ENCODE measurements around the gene LCN6. TPM values are rescaled to one million over a fixed set of nuclear protein-coding genes. Genes with fewer than 3 reads are reported as not detected.

Gene LCN6
- total RNA-seq, 1 donor from 2014 or later = not detected

GRCh38 chr9:136751814-136752213, 3.5 kb upstream of the LCN6 start:
- Mint-ChIP-seq H3K9me3 (peaks cover 34% of the 10 kb centered on the region), H3K27ac (no peak overlapping the region), H3K4me1 (ENCODE audit: low read depth) (peaks cover 11% of the 10 kb centered on the region), H3K27me3 (ENCODE audit: low read depth) (peaks cover 3% of the 10 kb centered on the region), H3K4me3 (ENCODE audit: low read depth) (no peak overlapping the region), H3K36me3 (ENCODE audit: low read depth) (peaks cover 12% of the 10 kb centered on the region)
- intact Hi-C loops (cut with micrococcal nuclease) = no loop called here
- DNase-seq (ENCODE audit: low spot score) = no peak

GRCh38 chr9:136751244-136751643, 2.9 kb upstream of the LCN6 start:
- Mint-ChIP-seq H3K4me3 (ENCODE audit: low read depth) (no peak overlapping the region), H3K27ac (no peak overlapping the region), H3K36me3 (ENCODE audit: low read depth) (peaks cover 12% of the 10 kb centered on the region), H3K4me1 (ENCODE audit: low read depth) (peaks cover 11% of the 10 kb centered on the region), H3K27me3 (ENCODE audit: low read depth) (peaks cover 3% of the 10 kb centered on the region), H3K9me3 (peaks cover 34% of the 10 kb centered on the region)
- intact Hi-C loops (cut with micrococcal nuclease) = no loop called here
- no peak for DNase-seq (ENCODE audit: low spot score)

- Mint-ChIP-seq H3K36me3 (ENCODE audit: low read depth) (peaks cover 12% of the 10 kb centered on the region), H3K27me3 (ENCODE audit: low read depth) (peaks cover 3% of the 10 kb centered on the region), H3K4me1 (ENCODE audit: low read depth) (peaks cover 11% of the 10 kb centered on the region), H3K27ac (no peak overlapping the region), H3K9me3 (peaks cover 28% of the 10 kb centered on the region), H3K4me3 (ENCODE audit: low read depth) (no peak overlapping the region)
- no peak for DNase-seq (ENCODE audit: low spot score)
- intact Hi-C loops (cut with micrococcal nuclease) = no loop called here
These were observed 2.2 kb upstream of the LCN6 start for GRCh38 chr9:136750526-136750925.

- H3K27me3 Mint-ChIP-seq (ENCODE audit: low read depth) = peaks cover 3% of the 10 kb centered on the region
- DNase-seq (ENCODE audit: low spot score) = no peak
- intact Hi-C loops (cut with micrococcal nuclease) = no loop called here
- peaks cover 12% of the 10 kb centered on the region for H3K36me3 Mint-ChIP-seq (ENCODE audit: low read depth)
- H3K4me3 Mint-ChIP-seq (ENCODE audit: low read depth) = no peak overlapping the region
- H3K4me1 Mint-ChIP-seq (ENCODE audit: low read depth) = peaks cover 11% of the 10 kb centered on the region
- H3K9me3 Mint-ChIP-seq = peaks cover 25% of the 10 kb centered on the region
- H3K27ac Mint-ChIP-seq = no peak overlapping the region
These were observed 614 bp upstream of the LCN6 start for GRCh38 chr9:136748666-136749611.

- H3K4me1 Mint-ChIP-seq (ENCODE audit: low read depth) = peaks cover 11% of the 10 kb centered on the region
- H3K27me3 Mint-ChIP-seq (ENCODE audit: low read depth) = peaks cover under 1% of the 10 kb centered on the region
- no peak overlapping the region for H3K4me3 Mint-ChIP-seq (ENCODE audit: low read depth)
- no peak for DNase-seq (ENCODE audit: low spot score)
- intact Hi-C loops (cut with micrococcal nuclease) = no loop called here
- peaks cover 8% of the 10 kb centered on the region for H3K36me3 Mint-ChIP-seq (ENCODE audit: low read depth)
- no peak overlapping the region for H3K27ac Mint-ChIP-seq
- peaks cover 18% of the 10 kb centered on the region for H3K9me3 Mint-ChIP-seq
These were observed 914 bp downstream of the LCN6 start for GRCh38 chr9:136747161-136748060.

GRCh38 chr9:136746621-136747020, 1.7 kb downstream of the LCN6 start:
- H3K9me3 Mint-ChIP-seq = peaks cover 10% of the 10 kb centered on the region
- peaks cover 5% of the 10 kb centered on the region for H3K36me3 Mint-ChIP-seq (ENCODE audit: low read depth)
- no peak overlapping the region for H3K4me3 Mint-ChIP-seq (ENCODE audit: low read depth)
- peaks cover 11% of the 10 kb centered on the region for H3K4me1 Mint-ChIP-seq (ENCODE audit: low read depth)
- DNase-seq (ENCODE audit: low spot score) = no peak
- H3K27me3 Mint-ChIP-seq (ENCODE audit: low read depth) = no peaks in the 10 kb centered on the region
- no peak overlapping the region for H3K27ac Mint-ChIP-seq
- intact Hi-C loops (cut with micrococcal nuclease) = no loop called here

- no peak overlapping the region for H3K27ac Mint-ChIP-seq
- peaks cover 7% of the 10 kb centered on the region for H3K9me3 Mint-ChIP-seq
- H3K4me1 Mint-ChIP-seq (ENCODE audit: low read depth) = peaks cover 14% of the 10 kb centered on the region
- intact Hi-C loops (cut with micrococcal nuclease) = no loop called here
- H3K36me3 Mint-ChIP-seq (ENCODE audit: low read depth) = peaks cover 3% of the 10 kb centered on the region
- no peaks in the 10 kb centered on the region for H3K27me3 Mint-ChIP-seq (ENCODE audit: low read depth)
- no peak for DNase-seq (ENCODE audit: low spot score)
- H3K4me3 Mint-ChIP-seq (ENCODE audit: low read depth) = no peak overlapping the region
These were observed 2.2 kb downstream of the LCN6 start for GRCh38 chr9:136746155-136746490.

- Mint-ChIP-seq H3K27me3 (ENCODE audit: low read depth) (no peaks in the 10 kb centered on the region), H3K4me1 (ENCODE audit: low read depth) (peaks cover 9% of the 10 kb centered on the region), H3K4me3 (ENCODE audit: low read depth) (no peak overlapping the region), H3K36me3 (ENCODE audit: low read depth) (peaks cover 1% of the 10 kb centered on the region), H3K27ac (no peak overlapping the region), H3K9me3 (peaks cover 2% of the 10 kb centered on the region)
- no peak for DNase-seq (ENCODE audit: low spot score)
- intact Hi-C loops (cut with micrococcal nuclease) = no loop called here
These were observed 2.8 kb downstream of the LCN6 start for GRCh38 chr9:136745389-136746154.

GRCh38 chr9:136744773-136745172, 3.6 kb downstream of the LCN6 start:
- intact Hi-C loops (cut with micrococcal nuclease) = no loop called here
- Mint-ChIP-seq H3K27me3 (ENCODE audit: low read depth) (no peaks in the 10 kb centered on the region), H3K27ac (no peak overlapping the region), H3K36me3 (ENCODE audit: low read depth) (no peaks in the 10 kb centered on the region), H3K9me3 (no peaks in the 10 kb centered on the region), H3K4me1 (ENCODE audit: low read depth) (peaks cover 4% of the 10 kb centered on the region), H3K4me3 (ENCODE audit: low read depth) (no peak overlapping the region)
- DNase-seq (ENCODE audit: low spot score) = no peak

GRCh38 chr9:136743639-136744211, 4.6 kb downstream of the LCN6 start:
- Mint-ChIP-seq H3K36me3 (ENCODE audit: low read depth) (no peaks in the 10 kb centered on the region), H3K4me1 (ENCODE audit: low read depth) (peaks cover 6% of the 10 kb centered on the region), H3K27ac (no peak overlapping the region), H3K4me3 (ENCODE audit: low read depth) (no peak overlapping the region), H3K9me3 (no peaks in the 10 kb centered on the region), H3K27me3 (ENCODE audit: low read depth) (no peaks in the 10 kb centered on the region)
- intact Hi-C loops (cut with micrococcal nuclease) = no loop called here
- DNase-seq (ENCODE audit: low spot score) = no peak

- intact Hi-C loops (cut with micrococcal nuclease) = no loop called here
- Mint-ChIP-seq H3K36me3 (ENCODE audit: low read depth) (no peaks in the 10 kb centered on the region), H3K4me3 (ENCODE audit: low read depth) (no peak within 1 kb of the TSS), H3K4me1 (ENCODE audit: low read depth) (peaks cover 7% of the 10 kb centered on the region), H3K27ac (no peak within 1 kb of the TSS), H3K9me3 (no peaks in the 10 kb centered on the region), H3K27me3 (ENCODE audit: low read depth) (no peaks in the 10 kb centered on the region)
- no peak for DNase-seq (ENCODE audit: low spot score)
These were observed 5.5 kb downstream of the LCN6 start, which contains the start of gene LCN10 for GRCh38 chr9:136742591-136743391. LCN10 (minus strand) TSS chr9:136742940; CDS start chr9:136742903, 37 bp downstream.
